Neural progenitor cell (in vitro differentiated cells): ENCODE results near the gene C15orf40. TPM values are rescaled to one million over a fixed set of nuclear protein-coding genes. Genes with fewer than 3 reads are reported as not detected.
A peak's percentile ranks its signal among the peaks of the same experiment; 100 is the strongest.

Experiments
- DNase-seq: peaks from one replicate; pipeline ENCODE4 v3.0.0-alpha.2; 2016; ENCODE audit warnings: low spot score
- H2AFZ ChIP-seq: fragments of 200-600 bp; sonication (generic); replicated peaks from 2 replicates; pipeline ENCODE4 v1.6.1; 2016; ENCODE audit warnings: antibody characterized with exemption
- H3F3A ChIP-seq: fragments of 200-600 bp; sonication (generic); 2 replicates; pipeline ENCODE4 v1.6.1; 2016; ENCODE audit warnings: antibody characterized with exemption, low read depth
- H3K27ac ChIP-seq: fragments of 200-600 bp; sonication (generic); 2 replicates; pipeline ENCODE4 v1.5.1; 2016; ENCODE audit warnings: mild to moderate bottlenecking
- H3K27me3 ChIP-seq: fragments of 200-600 bp; sonication (generic); 2 replicates; pipeline ENCODE4 v1.6.1; 2016; ENCODE audit warnings: mild to moderate bottlenecking, moderate library complexity
- H3K36me3 ChIP-seq: fragments of 200-600 bp; sonication (generic); 2 replicates; pipeline ENCODE4 v1.5.1; 2016
- H3K4me1 ChIP-seq: fragments of 200-600 bp; sonication (generic); 2 replicates; pipeline ENCODE4 v1.6.1; 2016; ENCODE audit warnings: mixed run types
- H3K4me2 ChIP-seq: fragments of 200-600 bp; sonication (generic); 2 replicates; pipeline ENCODE4 v1.6.1; 2016
- H3K4me3 ChIP-seq: fragments of 200-600 bp; sonication (generic); 2 replicates; pipeline ENCODE4 v1.5.1; 2016
- H3K79me2 ChIP-seq: fragments of 200-600 bp; sonication (generic); 2 replicates; pipeline ENCODE4 v1.6.1; 2016; ENCODE audit warnings: low read depth
- H3K9ac ChIP-seq: fragments of 200-600 bp; sonication (generic); 2 replicates; pipeline ENCODE4 v1.6.1; 2016
- H3K9me3 ChIP-seq: fragments of 200-600 bp; sonication (generic); 2 replicates; pipeline ENCODE4 v1.5.1; 2016; ENCODE audit warnings: low read depth
- H4K20me1 ChIP-seq: fragments of 200-600 bp; sonication (generic); 2 replicates; pipeline ENCODE4 v1.6.1; 2016; ENCODE audit warnings: low read depth
- H3K27ac Mint-ChIP-seq: 3 replicates; pipeline ENCODE4 v1.8.0; 2021; ENCODE audit warnings: mixed read lengths
- H3K27me3 Mint-ChIP-seq: 2 replicates; pipeline ENCODE4 v1.8.0; 2022; ENCODE audit warnings: low read depth, mild to moderate bottlenecking, inconsistent platforms, moderate library complexity, mixed read lengths; ENCODE audit not compliant: insufficient read depth
- H3K36me3 Mint-ChIP-seq: 3 replicates; pipeline ENCODE4 v1.8.0; 2021; ENCODE audit warnings: mixed read lengths
- H3K4me1 Mint-ChIP-seq: 3 replicates; pipeline ENCODE4 v1.8.0; 2021; ENCODE audit warnings: mixed read lengths
- H3K4me3 Mint-ChIP-seq: 3 replicates; pipeline ENCODE4 v1.8.0; 2021; ENCODE audit warnings: mild to moderate bottlenecking, moderate library complexity, mixed read lengths
- H3K9me3 Mint-ChIP-seq: 3 replicates; pipeline ENCODE4 v1.8.0; 2020; ENCODE audit warnings: mixed read lengths
- CTCF ChIP-seq: fragments of 200-600 bp; sonication (generic); IDR thresholded peaks from 2 replicates; pipeline ENCODE4 v1.5.1; 2017; ENCODE audit warnings: antibody characterized with exemption, mild to moderate bottlenecking
- EZH2 ChIP-seq: fragments of 200-600 bp; sonication (generic); IDR thresholded peaks from 2 replicates; pipeline ENCODE4 v1.6.1; 2017; ENCODE audit warnings: antibody characterized with exemption, mild to moderate bottlenecking, moderate library complexity
- EZH2phosphoT487 ChIP-seq: fragments of 200-600 bp; sonication (generic); IDR thresholded peaks from 2 replicates; pipeline ENCODE4 v1.6.1; 2017; ENCODE audit warnings: antibody characterized with exemption
- total RNA-seq: library from RNA; depleted of rRNA; stranded (reverse); fragments of >200 nt; gene quantifications from 2 replicates; pipeline ENCODE4 v1.2.3, GENCODE V29; 2015; ENCODE audit warnings: low replicate concordance

C15orf40 gene
- total RNA-seq, 1 donor from 2014 or later: 8.1 TPM

- Mint-ChIP-seq H3K9me3 (no peaks in the 10 kb centered on the region), H3K27ac (no peak overlapping the region), H3K27me3 (peaks cover 3% of the 10 kb centered on the region), H3K4me1 (peaks cover under 1% of the 10 kb centered on the region), H3K4me3 (no peak overlapping the region), H3K36me3 (peaks cover 2% of the 10 kb centered on the region)
- no peak for DNase-seq
- H3K36me3 ChIP-seq: peaks cover 3% of the 10 kb centered on the region
- no peak overlapping the region for H3K9ac ChIP-seq
- peaks cover 3% of the 10 kb centered on the region for H3K79me2 ChIP-seq
- no peak overlapping the region for H3K4me3 ChIP-seq
- H3K9me3 ChIP-seq: no peaks in the 10 kb centered on the region
- no peaks in the 10 kb centered on the region for H4K20me1 ChIP-seq
- no peak overlapping the region for H2AFZ ChIP-seq
- H3K27ac ChIP-seq: no peak overlapping the region
- no peaks in the 10 kb centered on the region for H3K27me3 ChIP-seq
- H3K4me2 ChIP-seq: no peak overlapping the region
- H3K4me1 ChIP-seq: no peaks in the 10 kb centered on the region
- TF ChIP-seq EZH2 (no peak), CTCF (no peak), EZH2phosphoT487 (no peak)
- peaks cover 8% of the 10 kb centered on the region for H3F3A ChIP-seq
These were observed 18.9 kb downstream of the C15orf40 start for GRCh38 chr15:82992436-82992998.

GRCh38 chr15:82986442-82986780, 25.0 kb downstream of the C15orf40 start:
- H3K4me1 ChIP-seq: peaks cover 6% of the 10 kb centered on the region
- no peaks in the 10 kb centered on the region for H3F3A ChIP-seq
- TF ChIP-seq CTCF (no peak), EZH2phosphoT487 (no peak), EZH2 (no peak)
- H3K4me2 ChIP-seq: peak overlapping the region; percentile 96
- H2AFZ ChIP-seq: peak overlapping the region; percentile 100
- H3K27me3 Mint-ChIP-seq: peaks cover 3% of the 10 kb centered on the region
- no peaks in the 10 kb centered on the region for H3K9me3 ChIP-seq
- H3K79me2 ChIP-seq: peaks cover 15% of the 10 kb centered on the region
- H3K9me3 Mint-ChIP-seq: no peaks in the 10 kb centered on the region
- peaks cover 4% of the 10 kb centered on the region for H3K27me3 ChIP-seq
- H3K9ac ChIP-seq: peak overlapping the region; percentile 80
- H3K4me3 Mint-ChIP-seq: peak overlapping the region; percentile 98
- H3K36me3 ChIP-seq: peaks cover 3% of the 10 kb centered on the region
- no peak for DNase-seq
- H3K4me1 Mint-ChIP-seq: peaks cover 22% of the 10 kb centered on the region
- no peaks in the 10 kb centered on the region for H4K20me1 ChIP-seq
- no peak overlapping the region for H3K27ac ChIP-seq
- H3K27ac Mint-ChIP-seq: no peak overlapping the region
- H3K4me3 ChIP-seq: peak overlapping the region; percentile 93
- peaks cover 6% of the 10 kb centered on the region for H3K36me3 Mint-ChIP-seq

- peak within 1 kb of the TSS; percentile 98 for H3K4me3 Mint-ChIP-seq
These were observed 25.6 kb downstream of the C15orf40 start, which contains the start of gene RAMAC for GRCh38 chr15:82985688-82986441. TSS of gene RAMAC (plus strand) at chr15:82986210. CDS start at chr15:82989019, 2,809 bp downstream.

GRCh38 chr15:82980981-82981380, 30.5 kb downstream of the C15orf40 start:
- Mint-ChIP-seq H3K9me3 (no peaks in the 10 kb centered on the region), H3K36me3 (no peaks in the 10 kb centered on the region)

More at GRCh38 chr15:82985688-82986441, 25.6 kb downstream of the C15orf40 start, which contains the start of gene RAMAC:
- peak within 1 kb of the TSS; percentile 93 for H3K4me3 ChIP-seq
- peak within 1 kb of the TSS; percentile 100 for H2AFZ ChIP-seq
- H3K4me1 ChIP-seq: peaks cover 6% of the 10 kb centered on the region
- H3K27ac Mint-ChIP-seq: peak within 1 kb of the TSS; percentile 97
- H3K27ac ChIP-seq: no peak within 1 kb of the TSS
- H3K27me3 ChIP-seq: peaks cover 4% of the 10 kb centered on the region
- H3K9me3 Mint-ChIP-seq: no peaks in the 10 kb centered on the region
- peaks cover 6% of the 10 kb centered on the region for H3K36me3 Mint-ChIP-seq
- no peaks in the 10 kb centered on the region for H3F3A ChIP-seq
- H3K27me3 Mint-ChIP-seq: peaks cover 3% of the 10 kb centered on the region
- peaks cover 3% of the 10 kb centered on the region for H3K36me3 ChIP-seq
- no peaks in the 10 kb centered on the region for H3K9me3 ChIP-seq
- DNase-seq: peak; percentile 92
- peak within 1 kb of the TSS; percentile 80 for H3K9ac ChIP-seq
- H3K4me2 ChIP-seq: peak within 1 kb of the TSS; percentile 96
- TF ChIP-seq EZH2phosphoT487 (no peak), EZH2 (peak; percentile 68)
- H3K4me1 Mint-ChIP-seq: peaks cover 22% of the 10 kb centered on the region
- H4K20me1 ChIP-seq: no peaks in the 10 kb centered on the region
- H3K79me2 ChIP-seq: peaks cover 15% of the 10 kb centered on the region

More at GRCh38 chr15:82980981-82981380, 30.5 kb downstream of the C15orf40 start:
- no peak overlapping the region for H3K9ac ChIP-seq
- no peaks in the 10 kb centered on the region for H4K20me1 ChIP-seq
- Mint-ChIP-seq H3K4me1 (peaks cover 13% of the 10 kb centered on the region), H3K27ac (no peak overlapping the region), H3K4me3 (no peak overlapping the region), H3K27me3 (peaks cover 2% of the 10 kb centered on the region)
- no peaks in the 10 kb centered on the region for H3F3A ChIP-seq
- TF ChIP-seq EZH2: no peak
- no peak for TF ChIP-seq CTCF
- TF ChIP-seq EZH2phosphoT487: no peak
- H3K27me3 ChIP-seq: peaks cover 4% of the 10 kb centered on the region
- no peak overlapping the region for H3K4me3 ChIP-seq
- H3K4me1 ChIP-seq: no peaks in the 10 kb centered on the region
- no peaks in the 10 kb centered on the region for H3K9me3 ChIP-seq
- no peaks in the 10 kb centered on the region for H3K79me2 ChIP-seq
- no peaks in the 10 kb centered on the region for H3K36me3 ChIP-seq
- no peak overlapping the region for H3K4me2 ChIP-seq
- peak; percentile 9 for DNase-seq
- no peak overlapping the region for H2AFZ ChIP-seq
- no peak overlapping the region for H3K27ac ChIP-seq
